Smooth muscle cell (in vitro differentiated cells): ENCODE measurements around the gene ITIH2. TPM values are rescaled to one million over a fixed set of nuclear protein-coding genes. Genes with fewer than 3 reads are reported as not detected.

Experiments
- DNase-seq: peaks from one replicate; lab custom pipeline; 2025; ENCODE audit not compliant: unreplicated experiment; lab: John Stamatoyannopoulos, UW
- H2AFZ ChIP-seq: fragments of 200-600 bp; sonication (generic); 2 replicates; pipeline ENCODE4 v1.6.0; 2016; ENCODE audit warnings: antibody characterized with exemption, low read depth, mild to moderate bottlenecking
- H3F3A ChIP-seq: fragments of 200-600 bp; sonication (generic); 2 replicates; pipeline ENCODE4 v1.6.0; 2017; ENCODE audit warnings: antibody characterized with exemption, low read depth
- H3K27ac ChIP-seq: fragments of 200-600 bp; sonication (generic); 2 replicates; pipeline ENCODE4 v1.5.1; 2016; ENCODE audit warnings: low read depth, mild to moderate bottlenecking
- H3K27me3 ChIP-seq: fragments of 200-600 bp; sonication (generic); 2 replicates; pipeline ENCODE4 v1.6.1; 2016; ENCODE audit warnings: low read depth, mild to moderate bottlenecking
- H3K36me3 ChIP-seq: fragments of 200-600 bp; sonication (generic); 2 replicates; pipeline ENCODE4 v1.5.1; 2016; ENCODE audit warnings: low read depth
- H3K4me1 ChIP-seq: fragments of 200-600 bp; sonication (generic); 2 replicates; pipeline ENCODE4 v1.5.1; 2016; ENCODE audit warnings: low read depth
- H3K4me2 ChIP-seq: fragments of 200-600 bp; sonication (generic); 2 replicates; pipeline ENCODE4 v1.6.0; 2016; ENCODE audit warnings: mild to moderate bottlenecking
- H3K4me3 ChIP-seq: fragments of 200-600 bp; sonication (generic); 2 replicates; pipeline ENCODE4 v1.5.1; 2016; ENCODE audit warnings: mild to moderate bottlenecking
- H3K79me2 ChIP-seq: fragments of 200-600 bp; sonication (generic); 2 replicates; pipeline ENCODE4 v1.6.0; 2016; ENCODE audit warnings: low read depth, mild to moderate bottlenecking
- H3K9ac ChIP-seq: fragments of 200-600 bp; sonication (generic); 2 replicates; pipeline ENCODE4 v1.6.0; 2016; ENCODE audit warnings: low read depth
- H3K9me3 ChIP-seq: fragments of 200-600 bp; sonication (generic); replicated peaks from 2 replicates; pipeline ENCODE4 v1.5.1; 2016; ENCODE audit warnings: low read depth
- H4K20me1 ChIP-seq: fragments of 200-600 bp; sonication (generic); 2 replicates; pipeline ENCODE4 v1.6.0; 2016; ENCODE audit warnings: low read depth
- CTCF ChIP-seq: fragments of 200-600 bp; sonication (generic); IDR thresholded peaks from 2 replicates; pipeline ENCODE4 v1.5.1; 2017; ENCODE audit warnings: borderline replicate concordance, mild to moderate bottlenecking, antibody characterized with exemption; ENCODE audit not compliant: insufficient read depth, poor library complexity, severe bottlenecking
- WGBS: methylation state at CpG from one replicate; pipeline ENCODE4 v1.1.7; 2016; ENCODE audit warnings: low lambda C conversion rate; 5-methylcytosine and 5-hydroxymethylcytosine counted together
- polyA plus RNA-seq: library from polyadenylated mRNA; unstranded; fragments of >200 nt; fragmentation: Nextera tagmentation; extraction: Ambion mirVana; gene quantifications from 2 replicates; pipeline ENCODE4 v1.2.1, GENCODE V29; 2016
- total RNA-seq: library from RNA; depleted of rRNA; stranded (reverse); fragments of >200 nt; gene quantifications from 2 replicates; pipeline ENCODE4 v1.2.3, GENCODE V29; 2014

The ITIH2 gene
- total and polyA plus RNA-seq, 2 experiments from 2014 or later, result 0.09 to 0.13 TPM

- H4K20me1 ChIP-seq, result no peaks in the 10 kb centered on the region
- no peaks in the 10 kb centered on the region for H3K4me1 ChIP-seq
- H3K9me3 ChIP-seq, result no peaks in the 10 kb centered on the region
- no peak overlapping the region for H3K4me2 ChIP-seq
- no peaks in the 10 kb centered on the region for H3K79me2 ChIP-seq
- no peak for TF ChIP-seq CTCF
- no peaks in the 10 kb centered on the region for H3K36me3 ChIP-seq
- no peaks in the 10 kb centered on the region for H3F3A ChIP-seq
- H3K27me3 ChIP-seq, result peaks cover 68% of the 10 kb centered on the region
- no peak overlapping the region for H2AFZ ChIP-seq
- H3K9ac ChIP-seq, result no peak overlapping the region
- no peak overlapping the region for H3K4me3 ChIP-seq
- 87% methylated on average over 8 of the region's 8 CpGs for WGBS
- DNase-seq, result no peak
- H3K27ac ChIP-seq, result no peak overlapping the region
These were observed 1.2 kb downstream of the ITIH2 start for GRCh38 chr10:7704071-7705016.

GRCh38 chr10:7705341-7705740, 2.2 kb downstream of the ITIH2 start:
- H3K4me3 ChIP-seq, result no peak overlapping the region
- H2AFZ ChIP-seq, result no peak overlapping the region
- no peak for DNase-seq
- H3K4me2 ChIP-seq, result no peak overlapping the region
- H3K27ac ChIP-seq, result no peak overlapping the region
- no peaks in the 10 kb centered on the region for H3K79me2 ChIP-seq
- no peaks in the 10 kb centered on the region for H3K9me3 ChIP-seq
- no peaks in the 10 kb centered on the region for H3K4me1 ChIP-seq
- H3F3A ChIP-seq, result no peaks in the 10 kb centered on the region
- no peaks in the 10 kb centered on the region for H4K20me1 ChIP-seq
- no peak for TF ChIP-seq CTCF
- H3K27me3 ChIP-seq, result peaks cover 63% of the 10 kb centered on the region
- no peak overlapping the region for H3K9ac ChIP-seq
- WGBS, result 87% methylated on average over 3 of the region's 3 CpGs
- H3K36me3 ChIP-seq, result no peaks in the 10 kb centered on the region

- no peak for DNase-seq
- H3K9me3 ChIP-seq, result no peaks in the 10 kb centered on the region
- H3K36me3 ChIP-seq, result no peaks in the 10 kb centered on the region
- no peak overlapping the region for H2AFZ ChIP-seq
- peaks cover 57% of the 10 kb centered on the region for H3K27me3 ChIP-seq
- H3K27ac ChIP-seq, result no peak overlapping the region
- no peaks in the 10 kb centered on the region for H3K79me2 ChIP-seq
- no peak overlapping the region for H3K4me2 ChIP-seq
- H3K4me3 ChIP-seq, result no peak overlapping the region
- H4K20me1 ChIP-seq, result no peaks in the 10 kb centered on the region
- H3K9ac ChIP-seq, result no peak overlapping the region
- H3K4me1 ChIP-seq, result no peaks in the 10 kb centered on the region
- H3F3A ChIP-seq, result no peaks in the 10 kb centered on the region
- WGBS, result 91% methylated on average over 4 of the region's 4 CpGs
- TF ChIP-seq CTCF, result no peak
These were observed 3.5 kb downstream of the ITIH2 start for GRCh38 chr10:7706534-7707073.
